ENCODE data around the gene CTU1. TPM values are rescaled to one million over a fixed set of nuclear protein-coding genes. Genes with fewer than 3 reads are reported as not detected.

Gene CTU1
- 4.6 to 17.1 TPM (median 13.6 TPM) in 5 replicates for total RNA-seq (2022; extraction: Qiagen RNA extraction)

GRCh38 chr19:51108066-51108804 lies at the start of gene CTU1:
TSS of gene CTU1 (minus strand) at chr19:51108409. CDS start at chr19:51104569, 3,840 bp downstream.

GRCh38 chr19:51142119-51142518 lies 33.9 kb upstream of the CTU1 start, which contains the start of gene SIGLEC7:
TSS of gene SIGLEC7 (plus strand) at chr19:51142301. CDS start at chr19:51142370, 69 bp downstream.

DNA sequence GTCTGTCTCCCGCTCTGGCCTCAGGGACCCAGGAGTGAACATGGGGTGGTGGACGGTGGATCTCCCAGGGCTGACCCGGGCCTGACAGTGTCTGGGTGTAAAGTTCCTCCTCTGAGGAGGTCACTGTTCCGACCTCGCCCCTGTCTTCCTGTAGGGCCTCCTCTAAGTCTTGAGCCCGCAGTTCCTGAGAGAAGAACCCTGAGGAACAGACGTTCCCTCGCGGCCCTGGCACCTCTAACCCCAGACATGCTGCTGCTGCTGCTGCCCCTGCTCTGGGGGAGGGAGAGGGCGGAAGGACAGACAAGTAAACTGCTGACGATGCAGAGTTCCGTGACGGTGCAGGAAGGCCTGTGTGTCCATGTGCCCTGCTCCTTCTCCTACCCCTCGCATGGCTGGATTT lies 16.5 kb upstream of the CTU1 start, which contains the start of gene SIGLEC9:
Gene SIGLEC9, plus strand, starts transcription at position 178 of the 400 bp plus-strand sequence. Its CDS starts 69 bp downstream, at position 247.

GRCh38 chr19:51082611-51083010 lies 25.6 kb downstream of the CTU1 start, which contains the start of gene KLK14:
TSS of gene KLK14 (minus strand) at chr19:51082887. CDS start at chr19:51082614, 273 bp downstream.

GRCh38 chr19:51064534-51065220 lies 43.5 kb downstream of the CTU1 start, which contains the start of gene KLK13:
TSS of gene KLK13 (minus strand) at chr19:51065092. CDS start at chr19:51065067, 25 bp downstream.

Other genes with a start within 250 kb of the CTU1 start
- gene KLK2, start 235.0 kb downstream of the CTU1 start, total RNA-seq (2022; extraction: Qiagen RNA extraction): 0.06 to 0.27 TPM (median 0.13 TPM) in 5 replicates
- gene KLK4, start 197.0 kb downstream of the CTU1 start, total RNA-seq (2022; extraction: Qiagen RNA extraction): 0.14 to 0.17 TPM (median 0.16 TPM) in 3 of 5 replicates, not detected in the others
- 0.09 TPM in 1 of 5 replicates, not detected in the others for gene KLK5, start 155.4 kb downstream of the CTU1 start, total RNA-seq (2022; extraction: Qiagen RNA extraction)
- gene KLK6, start 138.8 kb downstream of the CTU1 start, total RNA-seq (2022; extraction: Qiagen RNA extraction): 0.15 to 0.54 TPM (median 0.22 TPM) in 5 replicates
- gene KLK7, start 124.5 kb downstream of the CTU1 start, total RNA-seq (2022; extraction: Qiagen RNA extraction): 0.09 to 0.17 TPM in 2 of 5 replicates, not detected in the others
- not detected in 5 replicates for gene KLK8, start 106.8 kb downstream of the CTU1 start, total RNA-seq (2022; extraction: Qiagen RNA extraction)
- 0.17 to 0.65 TPM (median 0.30 TPM) in 5 replicates for gene KLK10, start 88.7 kb downstream of the CTU1 start, total RNA-seq (2022; extraction: Qiagen RNA extraction)
- gene KLK11, start 81.8 kb downstream of the CTU1 start, total RNA-seq (2022; extraction: Qiagen RNA extraction): not detected in 5 replicates
- gene KLK12, start 73.4 kb downstream of the CTU1 start, total RNA-seq (2022; extraction: Qiagen RNA extraction): not detected in 5 replicates
- gene KLK13, start 43.3 kb downstream of the CTU1 start, total RNA-seq (2022; extraction: Qiagen RNA extraction): 0.06 to 0.20 TPM (median 0.15 TPM) in 5 replicates
- gene KLK14, start 25.5 kb downstream of the CTU1 start, total RNA-seq (2022; extraction: Qiagen RNA extraction): 0.17 to 0.61 TPM (median 0.33 TPM) in 5 replicates
- 0.06 TPM in 2 of 5 replicates, not detected in the others for gene SIGLEC9, start 16.5 kb upstream of the CTU1 start, total RNA-seq (2022; extraction: Qiagen RNA extraction)
- gene SIGLEC7, start 33.9 kb upstream of the CTU1 start, total RNA-seq (2022; extraction: Qiagen RNA extraction): not detected in 5 replicates
- 0.08 to 0.10 TPM (median 0.09 TPM) in 4 of 5 replicates, not detected in the other for gene CD33, start 116.7 kb upstream of the CTU1 start, total RNA-seq (2022; extraction: Qiagen RNA extraction)
- gene SIGLECL1, start 142.7 kb upstream of the CTU1 start, total RNA-seq (2022; extraction: Qiagen RNA extraction): not detected in 5 replicates
- 0.05 to 0.12 TPM (median 0.08 TPM) in 5 replicates for gene IGLON5, start 203.2 kb upstream of the CTU1 start, total RNA-seq (2022; extraction: Qiagen RNA extraction)
- gene VSIG10L, start 233.7 kb upstream of the CTU1 start, total RNA-seq (2022; extraction: Qiagen RNA extraction): 10.3 to 16.2 TPM (median 14.5 TPM) in 5 replicates

Measured in A549 treated with AZD2906 at 1 μM for 4 hours (cell line).